Measurements from ENCODE around the gene UBALD1. TPM values are rescaled to one million over a fixed set of nuclear protein-coding genes. Genes with fewer than 3 reads are reported as not detected.
"Not testable (repeated sequence)": the region's sequence is repeated elsewhere in the genome, so short reads cannot be mapped to it uniquely, and the experiment has no call there.

The UBALD1 gene
- total RNA-seq, 1 donor from 2014 or later = 4.7 TPM

DNA sequence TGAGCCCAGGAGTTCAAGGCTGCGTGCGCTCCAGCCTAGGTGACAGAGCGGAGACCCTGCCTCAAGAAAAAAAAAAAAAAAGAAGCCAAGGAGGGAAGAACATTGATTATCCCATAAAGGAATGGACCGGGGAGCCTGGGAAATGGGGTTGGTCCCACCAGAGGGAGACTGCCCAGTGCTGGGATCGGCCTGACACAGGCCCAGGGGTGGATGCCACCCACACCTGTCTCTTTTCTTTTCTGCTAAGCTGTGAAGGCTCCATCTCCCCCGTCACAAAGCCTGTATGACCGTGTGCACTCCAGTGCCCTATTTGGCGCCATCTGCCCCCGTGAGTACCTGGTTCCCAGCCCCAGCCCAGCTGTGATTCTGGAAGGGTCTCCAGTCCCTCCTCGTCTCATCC is 15.7 kb downstream of the UBALD1 start:
- no peak for DNase-seq

DNA sequence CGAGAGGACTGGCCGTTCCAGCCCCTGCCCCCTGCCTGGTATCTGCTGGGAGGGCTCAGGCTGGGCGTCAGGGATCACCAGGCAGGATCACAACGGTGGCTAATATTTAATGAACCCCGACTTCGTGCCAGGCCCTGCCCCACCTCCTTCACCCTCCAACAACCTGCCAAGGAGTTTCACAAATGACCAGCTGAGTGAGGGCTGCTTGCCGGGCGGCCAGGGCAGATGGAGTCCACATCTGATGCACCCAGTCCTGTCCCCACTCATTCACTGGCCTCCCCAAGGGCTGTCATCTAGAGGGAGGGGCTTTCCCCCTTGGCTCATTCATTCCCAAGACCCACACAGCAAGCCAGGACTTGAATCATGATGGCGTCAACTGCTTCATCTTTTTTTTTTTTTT is 17.5 kb downstream of the UBALD1 start:
- DNase-seq = no peak

DNA sequence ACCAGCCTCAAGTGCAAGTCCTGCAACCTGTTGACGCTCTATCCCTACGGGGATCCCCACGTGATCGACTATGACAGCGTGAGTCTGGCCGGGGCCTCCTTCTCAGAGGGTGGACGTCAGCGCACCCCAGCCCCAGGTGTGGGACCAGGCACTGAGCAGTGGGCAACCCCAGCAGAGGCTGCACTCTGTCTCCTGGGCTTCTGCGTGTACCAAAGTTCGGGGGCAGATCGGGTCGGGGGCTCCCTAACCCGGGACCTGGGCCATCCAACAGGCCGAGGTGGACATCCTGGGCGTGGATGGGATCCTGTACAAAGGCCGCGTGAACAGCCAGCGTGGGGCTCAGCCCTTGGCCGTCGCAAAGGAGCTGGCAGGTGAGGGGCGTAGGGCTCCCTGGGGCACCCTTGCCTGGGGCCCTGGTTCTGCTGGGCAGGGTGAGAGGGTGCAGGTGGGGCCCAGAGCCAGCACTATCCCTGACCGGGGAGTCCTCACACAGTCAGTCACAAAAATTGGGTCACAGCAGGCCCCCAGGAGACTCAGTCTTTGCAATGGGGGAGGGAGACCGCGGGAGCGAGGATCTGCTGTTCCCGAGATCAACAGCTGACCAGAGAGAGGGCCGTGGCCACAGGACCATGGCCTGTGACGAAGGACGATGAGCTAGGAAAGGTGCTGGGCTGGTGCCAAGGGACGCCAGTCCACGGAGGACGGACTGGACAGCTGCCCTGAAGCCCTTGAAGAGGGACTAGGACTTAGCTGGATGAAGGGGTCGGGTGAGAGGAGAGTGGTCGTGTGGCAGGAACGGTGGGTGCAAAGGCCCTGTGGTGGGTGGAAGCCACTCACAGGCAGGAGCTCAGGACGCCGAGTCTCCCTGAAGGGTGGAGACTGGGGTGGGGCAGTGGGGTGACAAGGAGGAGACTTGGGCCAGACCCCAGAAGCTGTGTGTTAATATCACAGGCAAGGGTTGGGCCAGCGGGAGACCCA is 20.0 kb downstream of the UBALD1 start:
- no peak for DNase-seq

DNA sequence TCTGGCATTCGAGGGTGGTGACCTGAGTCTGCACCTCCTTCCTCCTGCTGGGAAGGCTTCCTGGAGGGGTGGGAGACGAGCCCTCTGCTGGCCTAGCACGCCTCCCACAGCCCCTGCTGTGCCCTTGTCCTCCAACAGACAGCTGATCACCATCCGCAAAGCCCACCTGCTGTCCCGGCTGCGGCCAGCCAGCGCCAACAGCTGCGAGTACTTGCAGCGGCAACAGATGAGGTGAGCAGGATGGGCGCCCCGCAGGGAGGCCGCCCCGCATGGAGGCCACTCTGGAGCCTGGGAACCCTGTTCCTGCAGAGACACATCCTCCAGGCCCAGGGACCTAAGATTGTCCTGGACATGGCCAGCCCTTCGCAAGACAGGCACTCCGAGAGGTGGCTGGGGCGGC is 21.6 kb downstream of the UBALD1 start:
- DNase-seq = no peak

DNA sequence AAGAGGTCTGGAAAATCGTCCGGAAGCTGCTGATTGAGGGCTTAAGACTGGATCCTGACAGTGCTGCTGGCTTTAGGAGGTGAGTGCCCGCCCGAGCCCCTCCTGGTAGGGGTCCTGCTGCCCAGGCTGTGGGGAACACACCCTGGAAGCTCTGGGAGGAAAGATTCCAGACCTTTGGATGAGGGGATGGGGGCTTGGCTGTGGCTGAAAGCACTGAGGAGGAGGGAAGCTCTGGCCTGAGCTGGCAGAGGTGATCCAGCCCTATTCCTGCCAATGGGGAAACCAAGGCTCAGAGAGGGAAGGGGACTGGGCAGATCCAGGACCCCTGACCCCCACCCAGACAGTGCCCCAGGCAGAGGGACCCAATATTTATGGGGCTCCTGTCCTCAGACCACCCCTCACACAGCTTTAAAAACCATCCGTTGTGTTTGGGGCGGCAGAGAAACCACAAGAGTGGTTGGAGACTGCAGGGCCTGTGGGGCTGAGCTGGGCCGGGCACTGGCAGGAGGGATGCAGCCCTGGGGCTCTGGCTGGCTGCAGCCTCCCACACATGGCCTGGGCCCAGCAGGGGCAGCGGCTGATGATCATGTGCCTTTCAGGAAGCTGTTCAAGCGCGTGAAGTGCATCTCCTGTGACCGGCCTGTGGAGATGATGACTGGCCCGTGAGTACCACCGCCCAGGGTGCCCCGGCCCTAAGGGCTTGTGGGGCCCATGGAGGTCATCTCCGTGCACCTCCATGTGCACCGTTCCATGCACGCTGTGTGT is 22.8 kb downstream of the UBALD1 start:
- no peak for DNase-seq

DNA sequence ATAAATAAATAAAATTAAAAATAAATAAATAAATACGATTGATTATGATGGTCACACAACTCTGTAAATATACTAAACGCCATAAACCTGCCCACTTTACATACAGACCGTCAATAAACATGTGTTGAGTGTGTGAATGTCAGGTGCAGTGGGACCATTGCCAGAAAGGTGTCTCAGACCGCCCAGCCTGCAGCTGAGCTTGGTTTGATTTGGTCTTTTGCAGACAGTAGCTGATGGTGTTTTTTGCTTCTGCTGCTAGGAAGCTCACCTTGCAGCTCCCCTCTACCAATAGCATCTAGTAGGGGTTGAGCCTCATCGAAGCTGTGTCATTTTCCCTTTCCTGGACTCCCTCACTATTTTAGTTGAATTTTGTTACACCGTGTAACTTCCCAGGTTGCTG is 23.5 kb downstream of the UBALD1 start:
- DNase-seq = no peak

DNA sequence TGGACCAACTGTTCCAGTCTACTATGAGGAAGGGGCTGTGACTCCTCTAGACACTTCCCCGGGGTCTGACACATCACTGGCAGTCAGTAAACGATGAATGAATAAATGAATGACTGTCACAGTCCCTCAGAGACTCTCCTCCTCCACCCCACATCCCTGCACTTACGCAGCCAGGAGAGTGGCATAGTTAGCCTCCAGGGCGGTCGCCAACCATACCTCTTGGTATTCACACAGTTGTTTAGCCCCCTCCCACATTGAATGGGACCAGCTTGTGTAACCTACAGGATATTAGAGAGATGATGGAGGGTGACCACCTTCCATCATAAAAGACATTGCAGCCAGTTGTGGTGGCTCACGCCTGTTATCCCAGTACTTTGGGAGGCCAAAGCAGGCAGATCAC is 25.7 kb downstream of the UBALD1 start:
- no peak for DNase-seq

DNA sequence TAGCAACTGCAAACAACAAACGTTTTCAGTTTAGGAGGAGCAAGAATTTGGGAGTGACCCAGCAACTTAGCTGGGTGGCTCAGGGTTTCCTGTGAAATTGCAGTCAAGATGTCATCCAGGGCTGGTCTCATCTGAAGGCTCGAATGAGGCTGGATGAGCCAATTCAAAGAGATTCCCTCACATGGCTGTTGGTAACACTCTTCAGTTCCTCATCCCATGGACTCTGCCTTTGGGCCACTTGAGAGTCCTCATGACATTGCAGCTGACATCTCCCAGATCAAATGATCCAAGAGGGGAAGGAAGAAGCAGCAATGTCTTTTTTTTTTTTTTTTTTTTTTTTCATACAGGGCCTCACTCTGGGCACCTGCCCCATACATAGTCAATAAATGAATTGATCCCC is 26.3 kb downstream of the UBALD1 start:
- DNase-seq = no peak

DNA sequence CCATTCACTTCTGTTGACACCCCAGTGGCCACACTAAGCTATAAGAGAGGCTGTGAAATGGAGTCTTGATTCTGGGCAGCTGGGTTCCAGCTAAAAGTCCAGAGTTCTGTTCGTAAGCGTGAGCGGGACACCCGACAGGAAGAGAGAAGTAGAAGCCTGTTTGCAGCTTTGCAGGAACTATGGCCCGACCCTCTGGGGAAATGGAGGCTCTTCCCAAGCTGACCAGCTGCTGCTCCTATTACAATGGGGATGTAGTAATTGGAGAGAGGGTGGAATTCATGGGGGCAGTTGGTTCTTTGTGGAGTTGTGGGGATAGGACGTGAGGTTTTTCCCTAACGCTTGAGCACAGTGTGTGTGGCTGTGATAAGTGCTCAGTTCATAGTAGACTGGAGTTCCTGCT is 28.4 kb downstream of the UBALD1 start:
- DNase-seq = no peak

DNA sequence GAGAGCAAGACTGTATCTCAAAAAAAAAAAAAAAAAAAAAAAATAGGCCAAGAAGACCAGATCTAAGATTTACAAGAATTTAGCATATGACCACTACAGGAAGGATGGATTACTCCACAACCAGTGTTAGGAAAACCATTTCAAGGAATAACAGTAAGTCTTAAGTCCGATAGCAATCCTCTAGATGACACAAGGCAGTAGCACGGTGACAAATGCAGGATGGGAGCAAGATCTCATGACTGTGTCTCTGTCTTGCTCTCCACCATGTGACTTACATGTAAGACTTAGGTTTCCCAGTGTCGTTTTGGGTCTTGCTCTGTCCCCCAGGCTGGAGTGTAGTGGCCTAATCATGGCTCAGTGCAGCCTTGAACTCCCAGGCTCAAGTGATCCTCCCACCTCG is 30.8 kb downstream of the UBALD1 start:
- DNase-seq = no peak

DNA sequence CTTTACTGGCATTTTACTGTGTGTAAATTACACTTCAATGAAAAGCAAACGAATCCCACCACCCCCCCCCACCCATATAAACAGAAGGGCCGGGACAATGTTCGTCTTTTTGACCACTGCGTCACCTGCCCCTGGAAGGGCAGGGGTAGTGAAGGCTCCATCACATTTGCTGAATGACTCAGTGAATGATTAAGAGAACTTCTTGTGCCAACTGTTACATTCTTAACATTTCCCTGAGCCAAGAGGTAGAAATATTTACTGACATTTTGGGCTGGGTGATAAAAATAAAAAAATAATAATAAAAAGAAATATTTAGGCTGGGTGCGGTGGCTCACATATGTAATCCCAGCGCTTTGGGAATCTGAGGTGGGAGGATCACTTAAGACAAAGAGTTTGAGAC is 34.4 kb downstream of the UBALD1 start:
- no peak for DNase-seq

DNA sequence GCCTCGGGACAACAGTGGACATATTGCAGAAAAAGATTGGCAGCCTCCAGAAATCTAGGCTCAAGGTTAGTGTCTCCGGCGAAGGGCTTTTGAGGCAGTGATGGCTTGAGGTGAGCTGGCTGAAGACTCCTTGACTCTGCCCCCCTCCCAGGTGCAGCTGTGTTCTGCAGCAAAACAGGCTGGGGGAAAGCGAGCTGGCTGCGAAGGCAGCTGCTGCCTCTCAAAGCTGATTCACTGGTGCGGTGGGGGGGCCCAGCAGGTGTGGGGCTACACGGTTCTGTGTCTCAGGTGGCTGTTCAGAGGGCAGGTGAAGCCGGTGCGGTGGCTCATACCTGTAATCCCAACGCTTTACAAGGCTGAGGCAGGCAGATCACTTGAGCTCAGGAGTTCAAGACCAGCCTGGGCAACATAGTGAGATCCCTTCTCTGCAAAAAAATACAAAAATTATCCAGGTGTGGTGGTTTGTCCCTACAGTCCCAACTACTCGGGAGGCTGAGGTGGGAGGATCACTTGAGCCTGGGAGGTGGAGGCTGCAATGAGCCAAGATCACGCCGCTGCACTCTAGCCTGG is 35.6 kb downstream of the UBALD1 start:
- DNase-seq = no peak

DNA sequence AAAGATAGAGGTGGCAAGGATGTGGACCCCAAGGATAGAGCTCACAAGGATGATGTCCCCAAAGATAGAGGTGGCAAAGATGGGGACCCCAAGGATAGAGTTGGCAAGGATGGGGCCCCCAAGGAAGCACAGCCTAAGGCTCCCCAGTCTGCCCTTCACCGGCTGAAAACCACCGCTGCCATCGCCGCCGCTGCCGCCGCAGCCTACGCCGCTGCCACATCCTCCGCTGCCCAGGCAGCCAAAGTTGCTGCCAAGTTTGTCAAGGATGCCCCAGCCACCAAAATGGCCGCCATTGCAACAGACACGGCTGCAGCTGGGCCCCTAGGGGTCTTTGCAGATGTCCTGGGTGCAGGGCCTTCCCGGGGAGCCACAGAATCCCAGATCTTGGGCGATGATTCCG is 38.7 kb downstream of the UBALD1 start:
- DNase-seq = no peak

DNA sequence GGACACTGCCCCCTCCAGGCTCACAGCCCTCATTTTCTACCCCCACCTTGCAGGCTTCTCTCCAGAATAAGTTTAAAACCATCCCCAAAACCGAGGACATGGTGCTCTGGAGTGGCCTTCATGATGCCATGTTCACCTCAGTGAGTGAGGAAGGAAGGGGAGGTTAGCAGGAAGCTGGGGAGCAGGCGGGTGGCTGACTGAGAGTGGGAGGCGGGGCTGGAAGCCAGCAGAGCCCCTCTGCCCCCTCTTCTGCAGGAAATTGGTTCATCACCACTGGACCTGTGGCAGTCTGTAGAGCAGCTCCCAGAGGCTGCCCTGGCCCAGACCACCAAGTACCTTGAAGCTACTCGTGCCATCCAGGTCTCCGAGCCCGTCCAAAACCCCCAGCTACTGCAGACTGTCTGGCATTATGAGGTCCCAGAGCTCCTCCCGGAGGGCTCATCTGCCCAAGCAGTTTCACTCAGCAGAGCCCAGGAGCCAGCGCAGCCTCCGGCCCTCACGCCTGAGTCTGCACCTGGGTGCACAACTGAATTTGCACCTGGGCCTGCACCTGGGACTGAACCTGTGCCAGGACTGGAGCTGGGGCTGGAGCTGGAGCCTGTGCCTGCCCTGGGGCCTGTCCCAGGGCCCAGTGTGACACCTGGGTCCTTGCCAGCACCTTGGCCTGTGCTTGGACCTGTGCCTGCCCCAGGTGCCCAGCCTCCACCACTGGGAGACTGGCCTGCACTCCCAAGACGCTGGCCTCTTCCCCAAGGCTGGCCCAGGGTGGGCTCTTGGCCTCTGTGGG is 39.6 kb downstream of the UBALD1 start:
- DNase-seq = no peak

DNA sequence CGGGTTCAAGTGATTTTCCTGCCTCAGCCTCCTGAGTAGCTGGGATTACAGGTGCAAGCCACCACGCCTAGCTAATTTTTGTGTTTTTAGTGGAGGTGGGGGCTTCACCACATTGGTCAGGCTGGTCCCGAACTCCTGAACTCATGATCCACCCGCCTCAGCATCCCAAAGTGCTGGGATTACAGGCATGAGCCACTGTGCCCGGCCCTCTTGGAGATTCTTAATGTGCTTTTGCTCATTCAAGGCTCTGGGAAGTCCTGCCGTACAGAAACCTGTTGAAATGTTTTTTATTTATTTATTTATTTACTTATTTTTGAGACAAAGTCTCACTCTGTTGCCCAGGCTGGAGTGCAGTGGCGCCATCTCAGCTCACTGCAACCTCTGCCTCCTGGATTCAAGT is 40.8 kb downstream of the UBALD1 start:
- not testable (repeated sequence) for DNase-seq

DNA sequence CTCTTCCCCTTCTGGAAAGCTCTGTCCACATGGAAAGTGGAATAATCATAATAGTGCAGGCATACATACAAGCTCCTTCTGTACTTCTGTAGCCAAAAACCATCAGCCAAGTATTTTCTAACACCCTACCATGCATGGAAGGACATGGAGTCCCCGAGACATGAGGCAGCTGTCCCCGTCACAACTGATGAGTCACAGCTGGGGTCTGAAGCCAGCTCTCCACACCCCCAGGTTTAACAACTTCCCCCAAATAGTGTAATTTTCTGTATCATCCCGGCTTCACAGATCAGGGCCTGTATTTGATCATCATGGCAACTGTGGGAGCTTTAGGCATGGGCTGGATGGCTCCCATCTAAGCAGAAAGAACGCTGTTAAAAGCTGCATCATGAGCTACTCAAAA is 42.0 kb downstream of the UBALD1 start:
- no peak for DNase-seq

DNA sequence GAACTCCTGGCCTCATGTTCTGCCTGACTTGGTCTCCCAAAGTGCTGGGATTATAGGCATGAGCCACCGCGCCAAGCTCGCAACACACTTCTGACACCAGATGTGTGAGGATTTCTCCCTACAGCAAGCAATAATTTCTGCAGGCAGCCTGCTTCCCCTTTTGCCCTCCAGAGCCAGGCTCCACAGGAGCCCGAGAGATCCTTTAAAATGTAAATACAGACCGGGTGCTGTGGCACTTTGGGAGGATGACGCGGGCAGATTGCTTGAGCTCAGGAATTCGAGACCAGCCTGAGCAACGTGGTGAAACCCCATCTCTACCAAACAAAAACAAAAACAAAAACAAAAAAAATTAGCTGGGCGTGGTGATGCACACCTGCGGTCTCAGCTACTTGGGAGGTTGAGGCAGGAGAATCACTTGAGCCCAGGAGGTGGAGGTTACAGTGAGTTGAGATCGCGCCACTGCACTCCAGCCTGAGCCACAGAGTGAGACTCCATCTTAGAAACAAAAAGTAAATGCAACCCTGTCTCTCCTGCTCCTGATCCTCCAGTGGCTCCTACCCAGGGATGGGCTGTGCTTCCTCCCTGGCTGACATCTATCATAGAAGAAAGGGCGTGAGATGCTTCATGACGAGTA is 43.9 kb downstream of the UBALD1 start:
- no peak for DNase-seq

DNA sequence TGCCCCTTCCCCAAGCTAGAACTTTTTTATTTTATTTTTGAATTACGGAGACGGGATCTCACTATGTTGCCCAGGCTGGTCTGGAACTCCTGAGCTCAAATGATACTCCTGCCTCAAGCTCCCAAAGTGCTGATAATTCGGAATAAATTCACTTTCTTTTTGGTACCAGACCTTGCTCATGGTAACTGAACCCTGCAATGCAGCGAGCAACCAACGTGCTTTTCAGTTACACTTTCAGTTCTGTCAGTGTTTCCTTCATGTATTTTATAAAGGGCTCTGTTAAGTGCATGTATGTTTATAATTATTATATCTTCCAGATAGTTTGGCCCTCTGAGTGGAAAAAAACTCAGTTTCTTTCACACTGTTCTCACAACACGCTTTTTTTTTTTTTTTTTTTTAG is 44.6 kb downstream of the UBALD1 start:
- DNase-seq = no peak

DNA sequence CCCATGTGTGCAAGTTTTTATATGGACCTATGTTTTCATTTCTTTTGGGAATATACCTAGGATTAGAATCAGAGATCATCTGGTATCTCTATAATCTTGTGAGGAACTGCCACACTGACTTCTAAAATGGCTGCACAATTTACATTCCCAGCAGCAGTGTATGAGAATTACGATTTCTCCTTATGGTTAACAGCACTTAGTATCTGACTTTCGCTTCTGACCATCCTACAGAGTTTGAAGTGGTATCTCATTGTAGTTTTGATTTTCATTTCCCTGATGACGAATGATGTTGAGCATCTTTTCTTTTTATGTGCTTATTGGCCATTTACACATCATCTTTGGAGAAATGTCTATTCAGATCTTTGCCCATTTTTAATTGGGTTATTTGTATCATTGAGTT is 48.5 kb downstream of the UBALD1 start:
- no peak for DNase-seq

DNA sequence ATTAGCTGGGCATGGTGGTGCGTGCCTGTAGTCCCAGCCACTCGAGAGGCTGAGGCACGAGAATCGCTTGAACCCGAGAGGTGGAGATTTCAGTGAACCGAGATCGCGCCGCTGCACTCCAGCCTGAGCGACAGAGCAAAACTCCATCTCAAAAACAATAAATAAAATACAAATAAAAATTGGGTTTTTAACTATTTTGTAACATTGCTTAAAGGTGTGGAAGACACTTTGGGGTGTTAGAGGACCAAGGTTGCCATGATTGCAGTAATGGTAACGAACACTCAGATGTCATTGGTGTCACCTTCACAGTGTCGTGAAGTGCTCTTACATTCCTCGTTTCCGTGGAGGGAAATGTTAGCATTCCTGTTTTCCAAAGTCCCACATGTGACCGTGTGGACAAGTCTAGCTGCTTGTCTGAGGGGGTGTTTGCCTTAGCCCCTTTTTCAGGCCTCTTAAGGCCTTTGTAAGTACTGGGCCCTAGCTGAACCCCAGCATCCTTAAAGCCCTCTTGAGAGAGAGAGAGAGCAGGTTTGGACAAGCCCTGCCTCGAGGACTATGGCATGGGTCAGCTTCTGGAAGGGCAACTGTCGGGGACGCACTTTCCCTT is 49.9 kb downstream of the UBALD1 start:
- DNase-seq = no peak

DNA sequence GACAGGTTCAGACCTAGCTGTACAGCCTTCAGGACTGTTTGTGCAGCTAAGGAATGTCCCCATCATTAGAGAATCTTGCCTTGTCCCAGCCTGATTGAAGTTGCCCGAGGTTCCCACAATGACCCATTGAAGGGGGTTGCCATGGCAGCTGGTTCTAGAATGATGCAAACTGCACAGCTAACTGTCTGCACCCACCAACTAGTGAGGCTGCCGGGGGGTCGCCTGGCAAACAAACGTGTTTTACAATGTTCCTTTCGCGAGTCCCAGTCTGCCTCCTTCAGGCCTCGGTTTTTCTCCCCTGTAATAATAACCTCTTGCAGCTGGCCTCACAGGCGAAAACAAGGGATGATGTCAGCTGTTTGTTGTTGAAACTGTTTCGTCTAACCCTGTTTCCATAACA is 53.1 kb downstream of the UBALD1 start:
- DNase-seq = no peak
